ENCODE results near the gene MAST4.

DNA sequence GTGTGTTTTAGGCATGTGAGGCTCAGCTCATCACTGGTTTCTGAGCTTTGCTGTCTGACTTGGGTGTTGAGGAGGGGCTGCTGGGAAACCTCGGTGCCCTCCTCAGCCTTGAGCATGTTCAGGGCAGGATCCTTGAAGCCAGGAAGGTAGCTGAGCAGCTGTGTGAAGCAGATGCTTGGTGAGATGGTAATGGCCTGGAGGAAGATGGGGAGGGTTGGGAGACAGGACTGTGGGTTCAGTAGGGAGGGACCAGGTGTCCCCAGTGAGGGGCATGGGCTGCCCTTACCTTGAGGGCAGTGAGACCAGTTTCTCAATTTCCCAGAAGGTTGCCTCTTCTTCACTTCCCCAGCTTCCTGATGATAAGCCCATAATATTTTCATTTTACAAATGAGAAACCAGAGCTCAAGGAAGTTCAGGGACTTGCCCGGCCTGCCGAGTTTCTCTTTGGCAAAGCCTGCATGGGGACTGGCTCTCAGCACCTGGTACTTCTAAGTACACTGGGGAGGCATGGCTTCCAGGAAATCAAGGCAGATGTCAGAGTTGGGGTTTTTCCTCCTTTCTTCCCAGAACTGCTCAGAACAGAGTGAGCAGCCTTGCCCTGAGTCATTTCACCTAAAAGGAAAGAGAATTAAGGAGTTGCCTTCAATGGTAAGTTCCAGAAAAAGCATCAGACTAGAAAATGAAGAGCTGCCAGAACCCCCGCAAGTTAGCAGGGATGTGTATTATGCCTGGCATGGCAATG is 225.7 kb downstream of the MAST4 start:
- TF ChIP-seq, protein P1, sequence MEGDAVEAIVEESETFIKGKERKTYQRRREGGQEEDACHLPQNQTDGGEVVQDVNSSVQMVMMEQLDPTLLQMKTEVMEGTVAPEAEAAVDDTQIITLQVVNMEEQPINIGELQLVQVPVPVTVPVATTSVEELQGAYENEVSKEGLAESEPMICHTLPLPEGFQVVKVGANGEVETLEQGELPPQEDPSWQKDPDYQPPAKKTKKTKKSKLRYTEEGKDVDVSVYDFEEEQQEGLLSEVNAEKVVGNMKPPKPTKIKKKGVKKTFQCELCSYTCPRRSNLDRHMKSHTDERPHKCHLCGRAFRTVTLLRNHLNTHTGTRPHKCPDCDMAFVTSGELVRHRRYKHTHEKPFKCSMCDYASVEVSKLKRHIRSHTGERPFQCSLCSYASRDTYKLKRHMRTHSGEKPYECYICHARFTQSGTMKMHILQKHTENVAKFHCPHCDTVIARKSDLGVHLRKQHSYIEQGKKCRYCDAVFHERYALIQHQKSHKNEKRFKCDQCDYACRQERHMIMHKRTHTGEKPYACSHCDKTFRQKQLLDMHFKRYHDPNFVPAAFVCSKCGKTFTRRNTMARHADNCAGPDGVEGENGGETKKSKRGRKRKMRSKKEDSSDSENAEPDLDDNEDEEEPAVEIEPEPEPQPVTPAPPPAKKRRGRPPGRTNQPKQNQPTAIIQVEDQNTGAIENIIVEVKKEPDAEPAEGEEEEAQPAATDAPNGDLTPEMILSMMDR (conservative IDR thresholded peaks at IDR 0.05 in 1 of 2, IDR thresholded peaks at IDR 0.05 in 1 of 2; ENCODE audit: low read depth in 1 of 2, low read length in 2 of 2), result no peak
- TF ChIP-seq EZH2 (IDR thresholded peaks at IDR 0.05; ENCODE audit: low read length, missing control alignments), result no peak

All from fibroblast of lung (primary cell).